ENCODE measurements around the gene BCL2. TPM values are rescaled to one million over a fixed set of nuclear protein-coding genes. Genes with fewer than 3 reads are reported as not detected.

The BCL2 gene
- total and polyA plus RNA-seq, 2 experiments from 2014 or later: 0.02 to 0.98 TPM

DNA sequence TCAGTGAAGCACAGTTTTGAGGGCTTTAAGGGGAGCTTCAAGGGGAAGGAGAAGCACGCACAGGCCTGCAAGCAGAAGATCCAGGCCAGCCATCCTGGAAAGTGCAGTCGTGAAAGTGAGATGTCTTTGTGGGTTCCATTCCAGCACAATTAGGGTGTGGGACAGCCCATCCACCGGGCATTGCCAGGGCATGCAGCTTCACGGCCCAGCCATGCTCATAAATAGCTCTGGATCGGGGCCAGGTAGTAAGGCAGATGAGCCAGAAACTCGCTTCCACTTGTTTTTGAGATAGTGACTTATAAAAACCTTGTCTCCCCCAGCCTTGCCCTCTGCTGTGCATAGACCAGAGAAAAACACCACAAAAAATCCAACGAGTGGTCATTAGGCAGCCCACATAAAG is 26.5 kb upstream of the BCL2 start:
- Histone ChIP-seq H3K4me1 (ENCODE audit: low read depth) (no peaks in the 10 kb centered on the region), H3K27ac (no peak overlapping the region), H3K27me3 (no peaks in the 10 kb centered on the region), H3K9me3 (ENCODE audit: low read depth) (no peaks in the 10 kb centered on the region), H3K4me3 (no peak overlapping the region), H3K36me3 (peaks cover 36% of the 10 kb centered on the region)
- TF ChIP-seq, protein P1, sequence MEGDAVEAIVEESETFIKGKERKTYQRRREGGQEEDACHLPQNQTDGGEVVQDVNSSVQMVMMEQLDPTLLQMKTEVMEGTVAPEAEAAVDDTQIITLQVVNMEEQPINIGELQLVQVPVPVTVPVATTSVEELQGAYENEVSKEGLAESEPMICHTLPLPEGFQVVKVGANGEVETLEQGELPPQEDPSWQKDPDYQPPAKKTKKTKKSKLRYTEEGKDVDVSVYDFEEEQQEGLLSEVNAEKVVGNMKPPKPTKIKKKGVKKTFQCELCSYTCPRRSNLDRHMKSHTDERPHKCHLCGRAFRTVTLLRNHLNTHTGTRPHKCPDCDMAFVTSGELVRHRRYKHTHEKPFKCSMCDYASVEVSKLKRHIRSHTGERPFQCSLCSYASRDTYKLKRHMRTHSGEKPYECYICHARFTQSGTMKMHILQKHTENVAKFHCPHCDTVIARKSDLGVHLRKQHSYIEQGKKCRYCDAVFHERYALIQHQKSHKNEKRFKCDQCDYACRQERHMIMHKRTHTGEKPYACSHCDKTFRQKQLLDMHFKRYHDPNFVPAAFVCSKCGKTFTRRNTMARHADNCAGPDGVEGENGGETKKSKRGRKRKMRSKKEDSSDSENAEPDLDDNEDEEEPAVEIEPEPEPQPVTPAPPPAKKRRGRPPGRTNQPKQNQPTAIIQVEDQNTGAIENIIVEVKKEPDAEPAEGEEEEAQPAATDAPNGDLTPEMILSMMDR (IDR thresholded peaks at IDR 0.05; ENCODE audit: low read depth, low read length): no peak
- no peak for DNase-seq (ENCODE audit: low read depth in 1 of 2, low spot score in 1 of 2)

DNA sequence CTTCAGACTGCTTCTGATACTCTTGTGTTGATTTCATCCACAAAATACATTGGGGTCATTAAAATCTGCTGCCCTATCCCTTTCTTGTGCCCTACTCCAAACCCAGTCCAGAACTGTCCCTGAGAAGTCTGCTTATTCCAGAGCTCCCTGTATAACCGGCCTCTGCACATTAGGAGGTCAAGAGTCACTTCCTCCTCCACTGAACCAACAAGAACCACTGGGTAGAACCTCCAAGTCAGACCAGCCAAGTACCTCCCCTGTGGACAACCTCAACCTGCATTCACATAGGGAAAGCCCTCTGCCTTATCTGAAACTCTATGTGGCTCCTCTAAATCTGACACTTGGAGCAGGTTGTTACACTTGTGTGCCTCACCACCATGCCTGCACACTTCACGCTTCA is 25.3 kb upstream of the BCL2 start:
- Histone ChIP-seq H3K27ac (no peak overlapping the region), H3K4me1 (ENCODE audit: low read depth) (no peaks in the 10 kb centered on the region), H3K27me3 (no peaks in the 10 kb centered on the region), H3K4me3 (no peak overlapping the region), H3K36me3 (peaks cover 32% of the 10 kb centered on the region), H3K9me3 (ENCODE audit: low read depth) (no peaks in the 10 kb centered on the region)
- TF ChIP-seq, protein P1 (IDR thresholded peaks at IDR 0.05; ENCODE audit: low read depth, low read length): no peak
- no peak for DNase-seq (ENCODE audit: low read depth in 1 of 2, low spot score in 1 of 2)

DNA sequence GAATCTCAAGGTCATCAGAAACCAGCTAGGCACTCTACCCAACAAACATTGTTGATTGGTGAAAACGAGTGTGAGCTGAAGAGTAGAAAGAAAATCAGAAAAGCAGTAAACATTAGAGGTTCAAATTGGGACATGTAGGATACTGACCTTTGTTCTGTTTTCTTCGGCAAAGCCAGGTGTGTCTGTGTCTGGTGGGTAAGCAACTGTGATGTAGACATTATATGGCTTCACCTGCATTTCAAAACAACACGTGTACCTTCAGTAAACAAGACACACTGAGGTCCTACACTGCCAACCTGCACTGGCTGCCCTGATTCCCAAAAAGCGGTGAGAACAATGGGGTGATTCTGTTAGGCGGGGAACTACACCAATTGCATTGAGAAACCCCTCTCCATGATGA is 24.7 kb upstream of the BCL2 start:
- Histone ChIP-seq H3K27me3 (no peaks in the 10 kb centered on the region), H3K36me3 (peaks cover 25% of the 10 kb centered on the region), H3K9me3 (ENCODE audit: low read depth) (no peaks in the 10 kb centered on the region), H3K27ac (no peak overlapping the region), H3K4me3 (no peak overlapping the region), H3K4me1 (ENCODE audit: low read depth) (no peaks in the 10 kb centered on the region)
- no peak for DNase-seq (ENCODE audit: low read depth in 1 of 2, low spot score in 1 of 2)
- TF ChIP-seq, protein P1 (IDR thresholded peaks at IDR 0.05; ENCODE audit: low read depth, low read length): no peak

DNA sequence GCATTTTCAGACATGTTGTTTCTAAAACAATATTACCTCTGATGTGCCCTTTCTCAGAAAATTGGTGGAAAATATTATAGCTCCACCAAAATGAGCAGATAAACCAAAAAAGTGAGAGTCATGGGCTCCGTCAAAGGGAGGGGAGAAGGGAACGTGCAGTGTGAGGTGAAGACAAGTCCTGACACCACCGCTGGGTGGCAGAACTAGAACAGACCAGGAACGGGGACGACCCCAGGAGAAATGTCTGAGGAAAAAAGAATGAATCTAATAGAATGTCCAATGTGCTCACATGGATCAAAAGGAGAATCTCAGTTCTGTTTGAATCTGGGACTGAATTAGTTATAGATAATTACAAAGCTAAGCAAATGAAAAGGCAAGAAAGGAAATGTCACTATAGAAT is 22.6 kb upstream of the BCL2 start:
- no peaks in the 10 kb centered on the region for H3K27me3 ChIP-seq
- TF ChIP-seq, protein P1 (IDR thresholded peaks at IDR 0.05; ENCODE audit: low read depth, low read length): peak; percentile 54
- no peaks in the 10 kb centered on the region for H3K9me3 ChIP-seq (ENCODE audit: low read depth)
- peaks cover 27% of the 10 kb centered on the region for H3K36me3 ChIP-seq
- no peak overlapping the region for H3K4me3 ChIP-seq
- no peak overlapping the region for H3K27ac ChIP-seq
- peak; percentile 53 to 62 for DNase-seq (ENCODE audit: low read depth in 1 of 2, low spot score in 1 of 2)
- no peaks in the 10 kb centered on the region for H3K4me1 ChIP-seq (ENCODE audit: low read depth)

DNA sequence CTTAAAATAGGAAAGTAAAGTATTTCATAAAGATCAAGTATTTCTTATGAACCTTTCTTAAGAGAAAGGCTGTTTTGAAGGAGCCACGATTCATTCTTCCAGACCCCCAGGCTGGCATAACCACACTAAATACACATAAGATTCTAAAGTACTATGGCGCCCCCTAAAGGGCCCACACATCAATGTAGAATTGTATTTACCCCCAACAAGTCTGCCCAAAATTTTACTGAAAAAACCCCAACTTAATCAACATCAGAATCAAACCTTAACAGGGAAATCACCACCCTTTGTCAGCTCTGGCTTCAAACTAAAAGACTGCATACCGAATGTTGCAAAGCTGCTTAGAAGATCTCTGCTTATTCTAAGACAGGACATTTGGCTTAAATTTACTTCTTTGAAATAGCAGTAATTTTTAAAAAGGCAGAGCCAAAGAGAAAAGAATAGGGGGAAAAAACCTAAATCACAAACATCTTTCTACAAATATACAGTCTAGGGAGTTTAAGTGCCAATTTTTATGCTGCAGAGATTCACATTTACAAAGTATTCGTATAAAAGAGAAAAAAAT is 20.4 kb upstream of the BCL2 start:
- Histone ChIP-seq H3K9me3 (ENCODE audit: low read depth) (no peaks in the 10 kb centered on the region), H3K4me1 (ENCODE audit: low read depth) (no peaks in the 10 kb centered on the region), H3K27ac (no peak overlapping the region), H3K27me3 (no peaks in the 10 kb centered on the region), H3K4me3 (no peak overlapping the region), H3K36me3 (peaks cover 37% of the 10 kb centered on the region)
- peak; percentile 56 to 69 for DNase-seq (ENCODE audit: low read depth in 1 of 2, low spot score in 1 of 2)
- TF ChIP-seq, protein P1 (IDR thresholded peaks at IDR 0.05; ENCODE audit: low read depth, low read length): peak; percentile 59

Measured in cardiac muscle cell (in vitro differentiated cells and primary cell).